Astrocyte (in vitro differentiated cells and primary cell): ENCODE measurements around the gene GPR26.

Experiments
- CTCF ChIP-seq: IDR thresholded peaks from 2 replicates; pipeline ENCODE4 v1.5.1; 2011; ENCODE audit warnings: low read depth, mild to moderate bottlenecking, inconsistent platforms, low read length, moderate library complexity; ENCODE audit not compliant: insufficient read depth
- EZH2 ChIP-seq: IDR thresholded peaks from 2 replicates; pipeline ENCODE4 v1.6.1; 2012; ENCODE audit warnings: mild to moderate bottlenecking, low read length, inconsistent platforms; ENCODE audit not compliant: insufficient read depth

GRCh38 chr10:123634221-123634620 is 31.9 kb upstream of the GPR26 start:
- no peak for TF ChIP-seq CTCF
- no peak for TF ChIP-seq EZH2
